K562 (cell line): ENCODE results near the gene MALRD1. TPM values are rescaled to one million over a fixed set of nuclear protein-coding genes. Genes with fewer than 3 reads are reported as not detected.

Experiments
- ATAC-seq: fragments of 200-7000 bp; cut with Tn5 transposase; 3 replicates; pipeline ENCODE4 v1.9.1; 2020; ENCODE audit warnings: moderate library complexity
- BruUV-seq: library from RNA; stranded (reverse); fragments of 400-500 nt; replicated peaks from 2 replicates; lab custom pipeline; 2021; lab: Mats Ljungman, UMichigan
- CTCF ChIA-PET: fragments of 300-600 bp; formaldehyde crosslinking; extraction: SDS; loops from one replicate; lab custom pipeline; 2021; ENCODE audit warnings: low intra/inter-chr PET ratio; lab: Yijun Ruan, JAX
- POLR2A ChIA-PET: fragments of 300-600, 350-650 bp; sonication (Branson Sonifier 250); formaldehyde crosslinking; extraction: SDS; loops from one replicate; lab custom pipeline; 2021; ENCODE audit warnings: antibody characterized with exemption, inconsistent platforms; lab: Yijun Ruan, JAX
- DNase-seq, 4 experiments: peaks; one replicate each; pipeline versions ENCODE4 v3.0.0 to v3.0.0-alpha.2; 2011 to 2018; ENCODE audit warnings: low spot score in 3 of 4, mixed read lengths in 3 of 4; ENCODE audit errors: extremely low read depth in 1 of 4
- FAIRE-seq: peaks from 2 replicates; lab custom pipeline; 2011; peaks lifted over from hg19 to GRCh38; lab: Jason Lieb, UNC
- H2AFZ ChIP-seq: 2 replicates; pipeline ENCODE4 v1.6.0; 2011; ENCODE audit warnings: low read depth, low read length, control low read depth, inconsistent platforms
- H3K27ac ChIP-seq: fragments of 200-600 bp; 3 replicates; pipeline ENCODE4 v1.8.0; 2011; ENCODE audit warnings: low read depth, mild to moderate bottlenecking, control low read depth, inconsistent platforms, low read length, moderate library complexity, mixed read lengths; ENCODE audit errors: extremely low read depth
- H3K27me3 ChIP-seq, 2 experiments: fragments of 300-600 bp in 1 of 2; 2 replicates in 1 of 2; 3 replicates in 1 of 2; pipeline versions ENCODE4 v1.6.0 to v1.8.0; 2011; ENCODE audit warnings: inconsistent platforms in 2 of 2, low read length in 2 of 2, mild to moderate bottlenecking in 1 of 2, mixed read lengths in 1 of 2, moderate library complexity in 1 of 2; ENCODE audit not compliant: control insufficient read depth in 2 of 2, insufficient read depth in 2 of 2
- H3K36me3 ChIP-seq: fragments of 300-600 bp; 3 replicates; pipeline ENCODE4 v1.8.0; 2011; ENCODE audit warnings: mild to moderate bottlenecking, low read length, inconsistent platforms; ENCODE audit not compliant: control insufficient read depth, insufficient read depth
- H3K4me1 ChIP-seq, 2 experiments: fragments of 200-600 bp in 1 of 2; replicated peaks in 1 of 2; 2 replicates in 1 of 2; 3 replicates in 1 of 2; pipeline versions ENCODE4 v1.5.1 to v1.8.0; 2011; ENCODE audit warnings: inconsistent platforms in 2 of 2, low read length in 2 of 2, mild to moderate bottlenecking in 1 of 2, mixed read lengths in 1 of 2, moderate library complexity in 1 of 2; ENCODE audit not compliant: control insufficient read depth in 2 of 2, insufficient read depth in 2 of 2
- H3K4me2 ChIP-seq: 2 replicates; pipeline ENCODE4 v1.6.1; 2011; ENCODE audit warnings: low read length, control low read depth, inconsistent platforms, mixed read lengths; ENCODE audit not compliant: insufficient read depth
- H3K4me3 ChIP-seq: fragments of 200-600 bp; sonication (generic), shearing (Covaris generic); 2 replicates; pipeline ENCODE4 v1.5.1; 2016; ENCODE audit warnings: control low read depth, inconsistent platforms
- H3K79me2 ChIP-seq: fragments of 200-600 bp; 3 replicates; pipeline ENCODE4 v1.8.0; 2011; ENCODE audit warnings: low read length, inconsistent platforms; ENCODE audit not compliant: control insufficient read depth, insufficient read depth
- H3K9ac ChIP-seq, 2 experiments: 2 replicates each; pipeline versions ENCODE4 v1.6.0 to v1.6.1; 2011; ENCODE audit warnings: low read depth in 2 of 2, low read length in 2 of 2, control low read depth in 1 of 2, inconsistent platforms in 1 of 2, mild to moderate bottlenecking in 1 of 2, mixed read lengths in 1 of 2; ENCODE audit not compliant: insufficient read depth in 1 of 2
- H3K9me1 ChIP-seq: one replicate; pipeline ENCODE4 v1.6.0; 2011; ENCODE audit warnings: inconsistent platforms, mild to moderate bottlenecking, low read length, moderate library complexity; ENCODE audit not compliant: control insufficient read depth, insufficient read depth
- H3K9me3 ChIP-seq: replicated peaks from 2 replicates; pipeline ENCODE4 v1.5.1; 2011; ENCODE audit warnings: low read depth, low read length, inconsistent platforms; ENCODE audit not compliant: control insufficient read depth, insufficient read depth
- H4K20me1 ChIP-seq: replicated peaks from 2 replicates; pipeline ENCODE4 v1.6.1; 2011; ENCODE audit warnings: low read length, inconsistent platforms, mixed read lengths; ENCODE audit not compliant: control insufficient read depth, insufficient read depth
- FOXJ2 ChIP-seq: fragments of 200-800 bp; sonication (Bioruptor generic); IDR thresholded peaks from 2 replicates; pipeline ENCODE4 v1.6.1; 2016; ENCODE audit warnings: missing genetic modification characterization, missing compliant biosample characterization
- HNRNPL ChIP-seq: fragments of 200-400 bp; formaldehyde crosslinking; IDR thresholded peaks from 2 replicates; pipeline ENCODE4 v1.6.1; 2017; ENCODE audit warnings: low read depth, mild to moderate bottlenecking, low read length
- IRF2 ChIP-seq: sonication (generic); formaldehyde crosslinking; IDR thresholded peaks from 2 replicates; pipeline ENCODE4 v1.8.1; 2022; ENCODE audit warnings: mild to moderate bottlenecking, missing genetic modification reagents
- PHF21A ChIP-seq: fragments of 450-650 bp; IDR thresholded peaks from 2 replicates; pipeline ENCODE4 v1.6.1; 2017; ENCODE audit warnings: low read depth, borderline replicate concordance
- RB1 ChIP-seq: fragments of 450-650 bp; IDR thresholded peaks from 2 replicates; pipeline ENCODE4 v1.6.1; 2017; ENCODE audit warnings: low read depth, mild to moderate bottlenecking
- RBM22 ChIP-seq: fragments of 200-400 bp; formaldehyde crosslinking; IDR thresholded peaks from 2 replicates; pipeline ENCODE4 v1.6.1; 2018; ENCODE audit warnings: low read length, low read depth; ENCODE audit not compliant: poor library complexity, severe bottlenecking
- SETDB1 ChIP-seq: IDR thresholded peaks from one replicate; pipeline ENCODE4 v1.6.1; 2012; ENCODE audit warnings: low read length, control low read depth, inconsistent platforms
- TGIF2 ChIP-seq: sonication (generic); formaldehyde crosslinking; IDR thresholded peaks from 2 replicates; pipeline ENCODE4 v1.8.1; 2022; ENCODE audit warnings: mild to moderate bottlenecking, missing genetic modification reagents, moderate library complexity
- ZNF217 ChIP-seq: sonication (generic); formaldehyde crosslinking; IDR thresholded peaks from 2 replicates; pipeline ENCODE4 v1.8.0; 2022; ENCODE audit warnings: mild to moderate bottlenecking, missing genetic modification reagents
- ZNF224 ChIP-seq: sonication (generic); formaldehyde crosslinking; IDR thresholded peaks from 2 replicates; pipeline ENCODE4 v1.8.0; 2022; ENCODE audit warnings: mild to moderate bottlenecking, missing genetic modification reagents
- ZNF354B ChIP-seq: fragments of 250-450 bp; sonication (Bioruptor Pico); IDR thresholded peaks from 2 replicates; pipeline ENCODE4 v1.4.0; 2020
- ZNF431 ChIP-seq: sonication (generic); formaldehyde crosslinking; IDR thresholded peaks from 2 replicates; pipeline ENCODE4 v1.8.0; 2022; ENCODE audit warnings: mild to moderate bottlenecking, missing genetic modification reagents
- ZNF589 ChIP-seq: fragments of 200-800 bp; sonication (Bioruptor generic); IDR thresholded peaks from 2 replicates; pipeline ENCODE4 v1.6.1; 2016; ENCODE audit warnings: low read depth, missing genetic modification characterization, missing compliant biosample characterization
- WGBS: fragments of 100-300 bp; shearing (Covaris generic); methylation state at CpG from one replicate; pipeline ENCODE4 v1.1.6; 2016; ENCODE audit warnings: low coverage, mixed read lengths; ENCODE audit not compliant: insufficient coverage; ENCODE audit errors: missing lambda C conversion rate; 5-methylcytosine and 5-hydroxymethylcytosine counted together
- in situ Hi-C: fragments of 300-500 bp; cut with MboI; formaldehyde crosslinking; loops from 4 replicates; pipeline ENCODE4 v1.15.0; 2018; ENCODE audit warnings: inconsistent platforms, mixed read lengths
- intact Hi-C: fragments of 100-400 bp; cut with micrococcal nuclease; formaldehyde crosslinking; loops from 2 replicates; pipeline ENCODE4 v1.14.2; 2022
- polyA plus RNA-seq, 8 experiments: library from polyadenylated mRNA; depleted of rRNA in 4 of 8; stranded (reverse) in 5 of 8; unstranded in 3 of 8; fragments of >200 nt; fragmentation: Nextera tagmentation in 2 of 8; fragmentation: Illumina TruSeq in 1 of 8; extraction: Ambion mirVana in 2 of 8; extraction: Trizol in 1 of 8; gene quantifications; 2 replicates each; pipeline versions ENCODE4 v1.2.1 to v1.2.3, GENCODE V29; 2011 to 2014; ENCODE audit warnings: inconsistent platforms in 1 of 8, missing spikeins in 1 of 8
- total RNA-seq, 7 experiments: library from RNA; depleted of rRNA in 6 of 7; stranded (reverse); fragments of >200 nt in 6 of 7; fragmentation: Illumina TruSeq in 2 of 7; extraction: Trizol in 2 of 7; gene quantifications; 2 replicates each; pipeline versions ENCODE4 v1.2.1 to v1.2.3, GENCODE V29; 2011 to 2021; ENCODE audit warnings: low replicate concordance in 1 of 7
- TF ChIP-seq, protein P1 (sequence below): sonication (generic); formaldehyde crosslinking; IDR thresholded peaks from 2 replicates; pipeline ENCODE4 v1.8.1; 2022; ENCODE audit warnings: missing genetic modification reagents

The MALRD1 gene
- total and polyA plus RNA-seq, 9 of the 15 experiments (the other 6 are each of a cell fraction or from before 2014, with no cell fraction given), result not detected

DNA sequence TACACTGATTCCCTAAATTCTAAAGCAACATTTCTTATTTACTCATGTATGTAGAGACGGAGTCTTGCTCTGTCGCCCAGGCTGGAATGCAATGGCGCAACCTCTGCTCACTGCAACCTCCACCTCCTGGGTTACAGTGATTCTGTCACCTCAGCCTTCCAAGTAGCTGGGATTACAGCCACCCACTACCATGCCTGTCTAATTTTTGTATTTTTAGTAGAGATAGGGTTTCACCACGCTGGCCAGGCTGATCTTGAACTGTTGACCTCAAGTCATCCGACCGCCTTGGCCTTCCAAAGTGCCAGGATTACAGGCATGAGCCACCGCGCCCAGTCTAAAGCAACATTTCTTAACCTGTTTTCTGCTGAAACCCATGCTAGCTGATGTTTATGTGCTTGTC lies 540.0 kb downstream of the MALRD1 start:
- in situ Hi-C loops, result no loop called here
- Histone ChIP-seq H3K79me2 (no peaks in the 10 kb centered on the region), H3K9ac (no peak overlapping the region), H3K4me3 (no peak overlapping the region), H3K4me2 (no peak overlapping the region), H3K36me3 (no peaks in the 10 kb centered on the region), H3K4me1 (no peaks in the 10 kb centered on the region), H2AFZ (no peak overlapping the region), H3K9me3 (no peaks in the 10 kb centered on the region), H3K27ac (no peak overlapping the region), H3K27me3 (no peaks in the 10 kb centered on the region), H4K20me1 (no peaks in the 10 kb centered on the region), H3K9me1 (no peaks in the 10 kb centered on the region)
- WGBS, result 1% methylated on average over 8 of the region's 8 CpGs
- ChIA-PET POLR2A (no interaction called here), CTCF (no interaction called here)
- DNase-seq (no peak), FAIRE-seq (no peak), ATAC-seq (no peak)
- TF ChIP-seq ZNF354B (CRISPR knock-in tag) (no peak), FOXJ2 (tag) (no peak), ZNF589 (CRISPR knock-in tag) (no peak), ZNF224 (CRISPR knock-in tag) (no peak), RB1 (no peak), RBM22 (no peak), PHF21A (no peak), ZNF217 (no peak), ZNF431 (CRISPR knock-in tag) (no peak), HNRNPL (no peak), SETDB1 (no peak), TGIF2 (no peak), IRF2 (CRISPR knock-in tag) (no peak)
- TF ChIP-seq, protein P1, sequence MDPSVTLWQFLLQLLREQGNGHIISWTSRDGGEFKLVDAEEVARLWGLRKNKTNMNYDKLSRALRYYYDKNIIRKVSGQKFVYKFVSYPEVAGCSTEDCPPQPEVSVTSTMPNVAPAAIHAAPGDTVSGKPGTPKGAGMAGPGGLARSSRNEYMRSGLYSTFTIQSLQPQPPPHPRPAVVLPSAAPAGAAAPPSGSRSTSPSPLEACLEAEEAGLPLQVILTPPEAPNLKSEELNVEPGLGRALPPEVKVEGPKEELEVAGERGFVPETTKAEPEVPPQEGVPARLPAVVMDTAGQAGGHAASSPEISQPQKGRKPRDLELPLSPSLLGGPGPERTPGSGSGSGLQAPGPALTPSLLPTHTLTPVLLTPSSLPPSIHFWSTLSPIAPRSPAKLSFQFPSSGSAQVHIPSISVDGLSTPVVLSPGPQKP (CRISPR knock-in tag), result no peak
- no TSS peak for BruUV-seq
- intact Hi-C loops, result no loop called here
